DMS153 treated with DMSO at 0.1 percent for 48 hours (cell line): ENCODE results near the gene NUPR1.
A peak's percentile ranks its signal among the peaks of the same experiment; 100 is the strongest.
"Not testable (repeated sequence)": the region's sequence is repeated elsewhere in the genome, so short reads cannot be mapped to it uniquely, and the experiment has no call there.

ENCODE experiments used
- DNase-seq: peaks from one replicate; lab custom pipeline; 2025; ENCODE audit not compliant: unreplicated experiment; lab: John Stamatoyannopoulos, UW

NUPR1 gene, protein sequence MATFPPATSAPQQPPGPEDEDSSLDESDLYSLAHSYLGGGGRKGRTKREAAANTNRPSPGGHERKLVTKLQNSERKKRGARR

DNA sequence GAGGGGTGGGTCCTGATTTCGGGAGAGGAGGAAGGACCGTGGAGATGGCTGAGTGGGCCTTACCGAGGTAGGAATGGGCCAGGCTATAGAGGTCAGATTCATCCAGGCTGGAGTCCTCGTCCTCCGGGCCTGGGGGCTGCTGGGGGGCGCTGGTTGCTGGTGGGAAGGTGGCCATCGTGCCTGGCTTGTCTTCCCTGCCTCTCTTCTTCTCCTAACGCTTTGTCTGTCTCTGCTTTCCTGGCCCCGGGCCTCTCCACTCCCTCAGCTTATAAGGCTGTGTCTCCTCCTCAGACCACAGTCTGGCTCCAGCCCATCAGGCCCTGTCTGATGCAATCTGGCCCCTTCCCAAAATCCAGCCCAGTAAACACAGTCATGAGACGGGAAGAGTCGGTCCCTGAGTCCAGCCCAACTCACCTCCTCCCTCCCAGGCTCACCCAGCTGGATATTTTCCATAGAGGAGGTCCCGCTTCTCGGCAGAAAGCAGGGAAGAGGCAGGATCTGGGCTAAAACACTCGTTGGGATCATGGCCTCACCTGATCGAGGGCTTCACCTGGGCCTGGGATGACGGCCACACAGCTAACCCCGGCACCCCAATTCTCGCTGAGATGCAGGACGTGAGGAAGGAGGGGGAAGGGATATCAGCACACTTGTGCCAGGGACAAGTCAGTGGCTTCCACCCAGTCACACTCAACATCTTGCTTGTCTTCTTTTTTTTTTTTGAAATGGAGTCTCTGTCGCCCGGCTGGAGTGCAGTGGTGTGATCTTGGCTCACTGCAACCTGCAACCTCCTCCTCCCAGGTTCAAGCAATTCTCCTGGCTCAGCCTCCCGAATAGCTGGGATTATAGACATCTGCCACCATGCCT lies at the start of gene NUPR1:
NUPR1 (minus strand) TSS at position 242 of the 864 bp plus-strand sequence; CDS start at position 175, 67 bp downstream.
- peak; percentile 31 for DNase-seq

DNA sequence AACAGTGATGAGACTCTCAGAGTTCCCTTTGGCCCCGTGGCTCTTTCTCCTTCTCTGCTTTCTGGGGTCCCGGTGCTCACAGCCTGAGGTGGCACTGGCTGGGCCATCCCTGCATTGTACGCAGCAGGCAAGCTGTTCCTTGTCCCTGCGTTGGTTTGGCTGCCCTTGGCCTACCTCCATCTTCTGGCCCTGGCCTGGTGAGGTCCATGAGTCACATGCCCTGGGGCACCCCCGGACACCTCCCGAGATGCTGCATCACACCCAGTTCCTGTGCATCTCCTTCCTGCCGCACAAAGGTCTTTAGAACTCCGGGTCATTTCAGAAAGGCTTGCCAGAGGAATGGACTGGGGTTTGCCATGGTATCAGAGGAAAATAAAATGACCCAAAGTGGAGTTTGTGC lies 48.6 kb upstream of the NUPR1 start:
- DNase-seq = no peak

DNA sequence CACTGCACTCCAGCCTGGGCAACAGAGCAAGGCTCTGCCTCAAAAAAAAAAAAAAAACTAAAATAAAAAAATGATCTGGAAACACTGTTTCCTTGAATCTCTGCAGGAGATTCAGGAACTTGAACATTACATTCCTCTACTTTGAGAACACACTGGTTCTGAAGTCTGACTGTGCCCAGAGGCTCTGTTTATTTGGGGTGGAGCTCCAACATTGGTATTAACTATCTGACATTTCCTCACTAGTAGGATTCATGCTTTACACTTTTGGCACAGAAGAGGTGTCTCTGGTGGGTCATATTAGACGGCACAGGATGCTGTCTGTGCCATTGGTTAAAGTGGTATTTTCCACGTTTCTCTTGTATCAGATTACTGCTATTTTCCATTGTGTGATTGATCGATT lies 47.7 kb upstream of the NUPR1 start:
- DNase-seq = no peak

DNA sequence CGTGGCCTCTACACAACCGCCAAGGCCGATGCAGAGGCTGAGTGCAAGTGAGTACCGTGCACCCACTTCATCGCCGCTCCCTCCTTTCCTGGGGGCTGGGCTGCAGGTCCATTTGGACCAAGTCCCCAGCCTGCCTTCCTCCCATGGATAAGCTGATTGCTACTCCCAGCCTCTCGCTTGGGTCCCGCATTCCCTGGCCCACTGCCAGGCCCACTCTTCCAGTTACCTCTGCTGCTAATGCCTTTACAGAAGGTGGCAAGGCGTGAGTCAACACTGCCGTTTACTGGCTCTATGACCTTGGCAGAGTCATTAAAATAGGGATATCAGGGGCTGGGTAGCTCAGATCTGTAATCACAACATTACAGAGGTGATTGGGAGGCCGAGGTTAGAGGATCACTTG lies 46.9 kb upstream of the NUPR1 start:
- no peak for DNase-seq

DNA sequence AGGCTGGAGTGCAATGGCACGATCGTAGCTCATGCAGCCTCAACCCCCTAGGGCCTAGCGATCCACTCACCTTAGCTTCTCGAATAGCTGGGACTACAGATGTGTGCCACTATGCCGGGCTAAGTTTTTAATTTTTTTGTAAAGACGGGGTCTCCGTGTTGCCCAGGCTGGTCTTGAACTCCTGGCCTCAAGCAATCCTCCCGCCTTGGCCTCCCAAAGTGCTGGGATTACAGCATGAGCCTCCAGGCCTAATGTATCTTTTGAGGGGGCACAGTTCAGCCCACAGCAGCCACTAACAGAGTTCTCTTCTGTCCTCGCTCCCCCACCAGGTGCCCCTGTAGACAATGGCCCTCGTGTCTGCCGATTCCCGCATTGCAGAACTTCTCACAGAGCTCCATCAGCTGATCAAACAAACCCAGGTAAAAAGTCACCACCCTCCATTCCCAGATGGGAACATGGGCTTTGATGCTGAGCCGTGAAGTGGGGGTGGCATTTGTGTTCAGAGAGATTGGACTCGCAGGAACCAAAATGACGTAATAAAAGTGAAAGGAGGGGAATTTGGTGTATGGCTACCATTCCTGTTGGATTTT lies 42.0 kb upstream of the NUPR1 start:
- no peak for DNase-seq

DNA sequence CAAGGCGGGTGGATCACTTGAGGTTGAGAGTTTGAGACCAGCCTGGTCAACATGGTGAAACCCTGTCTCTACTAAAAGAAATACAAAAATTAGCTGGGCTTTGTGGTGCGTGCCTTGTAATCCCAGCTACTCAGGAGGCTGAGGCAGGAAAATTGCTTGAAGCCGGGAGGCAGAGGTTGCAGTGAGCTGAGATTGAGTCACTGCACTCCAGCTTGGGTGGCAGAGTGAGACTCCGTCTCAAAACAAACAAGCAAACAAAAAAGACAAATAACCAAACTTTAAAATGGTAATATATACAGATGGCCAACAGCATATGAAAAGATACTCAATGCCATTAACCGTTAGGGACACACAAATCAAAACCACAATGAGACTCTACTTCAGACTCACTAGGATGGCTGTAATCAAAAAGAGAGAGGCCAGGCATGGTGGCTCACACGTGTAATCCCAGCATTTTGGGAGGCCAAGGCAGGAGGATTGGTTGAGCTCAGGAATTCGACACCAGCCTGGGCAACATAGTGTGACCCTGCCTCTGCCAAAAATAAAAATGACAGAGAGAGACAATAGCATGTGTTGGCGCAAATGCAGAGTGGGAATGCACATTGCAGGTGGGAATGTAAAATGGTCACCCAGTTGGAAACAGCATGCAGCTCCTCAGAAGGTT lies 36.8 kb upstream of the NUPR1 start:
- DNase-seq = no peak

DNA sequence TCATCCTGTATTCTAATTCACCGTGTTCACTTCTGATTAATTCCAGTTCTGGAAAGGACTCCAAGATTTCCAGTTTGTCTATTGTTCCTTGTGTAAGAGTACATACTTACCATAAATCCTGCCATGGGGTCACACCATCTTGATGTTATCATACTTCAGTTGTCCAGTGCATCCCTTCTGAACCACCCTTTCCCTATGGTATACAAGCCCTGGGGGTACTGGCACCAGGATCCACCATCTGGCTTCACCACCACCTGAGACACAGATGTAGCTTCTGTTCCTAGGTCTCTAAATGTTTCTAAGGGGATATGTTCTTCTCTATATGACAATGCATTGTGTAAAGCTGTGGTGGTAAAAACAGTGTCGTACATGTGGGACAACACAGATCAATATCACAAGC lies 36.2 kb upstream of the NUPR1 start:
- DNase-seq = no peak

DNA sequence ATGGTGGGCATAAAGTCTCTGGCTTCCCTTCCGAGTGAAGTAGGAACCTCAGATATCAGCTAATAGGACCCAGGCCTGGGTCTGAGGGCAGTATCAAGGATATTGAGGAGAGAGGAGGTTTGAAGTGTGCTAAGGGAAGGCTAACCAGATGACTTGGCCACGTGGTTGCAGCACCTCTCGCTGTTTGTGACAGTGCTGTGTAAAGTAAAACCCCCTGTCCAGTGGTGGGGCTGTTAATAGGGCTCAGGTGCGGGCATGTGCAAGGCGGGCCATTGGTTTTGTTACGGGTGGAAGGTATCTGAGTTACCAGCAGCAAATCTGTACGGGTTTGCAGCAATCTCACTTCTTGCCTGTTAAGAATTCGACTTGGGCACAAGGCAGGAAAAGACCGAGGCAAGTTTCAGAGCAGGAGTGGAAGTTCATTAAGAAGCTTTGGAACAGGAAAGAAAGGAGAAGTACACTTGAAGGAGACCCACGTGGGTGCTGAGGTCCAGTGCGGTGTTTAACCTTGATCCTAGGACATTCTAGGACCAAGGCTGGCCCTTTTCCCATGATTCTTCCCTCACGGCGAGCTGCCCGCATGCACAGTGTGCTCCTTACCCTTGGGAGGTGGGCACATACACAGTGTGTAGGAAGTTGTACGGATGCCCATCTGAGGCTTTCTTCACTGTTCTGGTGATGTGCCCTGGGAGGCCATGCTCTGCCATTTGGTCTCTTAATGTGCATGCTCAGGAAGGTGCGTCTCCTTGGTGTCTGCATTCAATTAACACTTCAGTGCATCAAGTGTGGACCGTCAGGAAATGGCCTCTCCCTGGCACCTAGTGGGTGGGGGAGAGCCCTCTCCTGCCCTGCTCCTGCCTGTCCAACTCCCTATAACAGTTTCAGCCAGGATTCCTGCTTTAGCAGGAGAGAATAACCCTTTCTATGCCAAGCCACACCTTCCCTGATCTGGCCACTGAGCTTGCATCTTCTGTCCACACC lies 35.3 kb upstream of the NUPR1 start:
- no peak for DNase-seq

DNA sequence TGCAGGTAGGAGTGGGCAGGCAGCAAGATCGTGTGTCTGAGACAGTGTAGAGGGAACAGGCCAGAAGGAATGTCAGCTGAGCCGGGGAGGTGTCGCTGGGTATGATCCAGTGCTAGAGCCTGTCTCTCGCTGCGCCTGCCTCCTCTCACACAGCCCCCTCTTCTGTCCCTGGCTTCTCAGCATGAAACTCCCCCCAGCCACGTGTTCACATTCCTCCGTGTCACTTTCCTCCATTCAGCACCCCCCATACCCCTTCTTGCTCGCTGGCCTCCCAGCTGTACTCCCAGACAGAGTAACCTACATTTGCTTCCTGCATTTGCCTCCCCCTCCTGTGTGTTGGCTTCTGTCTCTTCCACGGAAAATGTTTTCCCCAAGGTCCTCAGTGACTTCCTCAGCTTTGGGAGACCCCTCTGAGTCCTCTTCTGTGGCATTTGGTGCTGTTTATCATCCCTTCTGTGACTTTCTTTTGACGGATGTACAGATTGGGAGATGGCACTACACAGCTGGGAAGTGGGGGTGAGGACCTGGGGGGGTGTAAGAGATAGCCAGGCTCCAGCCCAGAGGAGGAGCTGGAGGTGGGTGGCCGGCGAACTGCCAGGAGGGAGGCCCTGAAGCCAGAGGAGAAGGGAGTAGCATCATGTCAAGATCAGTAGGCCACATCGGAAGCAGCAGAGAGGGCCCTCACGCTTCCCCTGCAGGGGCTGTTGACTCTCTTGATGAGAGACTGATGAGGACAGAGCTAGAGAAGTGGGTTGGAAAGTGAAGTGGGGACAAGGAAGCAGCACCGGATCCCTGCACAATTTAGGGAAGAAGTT lies 34.1 kb upstream of the NUPR1 start:
- no peak for DNase-seq

DNA sequence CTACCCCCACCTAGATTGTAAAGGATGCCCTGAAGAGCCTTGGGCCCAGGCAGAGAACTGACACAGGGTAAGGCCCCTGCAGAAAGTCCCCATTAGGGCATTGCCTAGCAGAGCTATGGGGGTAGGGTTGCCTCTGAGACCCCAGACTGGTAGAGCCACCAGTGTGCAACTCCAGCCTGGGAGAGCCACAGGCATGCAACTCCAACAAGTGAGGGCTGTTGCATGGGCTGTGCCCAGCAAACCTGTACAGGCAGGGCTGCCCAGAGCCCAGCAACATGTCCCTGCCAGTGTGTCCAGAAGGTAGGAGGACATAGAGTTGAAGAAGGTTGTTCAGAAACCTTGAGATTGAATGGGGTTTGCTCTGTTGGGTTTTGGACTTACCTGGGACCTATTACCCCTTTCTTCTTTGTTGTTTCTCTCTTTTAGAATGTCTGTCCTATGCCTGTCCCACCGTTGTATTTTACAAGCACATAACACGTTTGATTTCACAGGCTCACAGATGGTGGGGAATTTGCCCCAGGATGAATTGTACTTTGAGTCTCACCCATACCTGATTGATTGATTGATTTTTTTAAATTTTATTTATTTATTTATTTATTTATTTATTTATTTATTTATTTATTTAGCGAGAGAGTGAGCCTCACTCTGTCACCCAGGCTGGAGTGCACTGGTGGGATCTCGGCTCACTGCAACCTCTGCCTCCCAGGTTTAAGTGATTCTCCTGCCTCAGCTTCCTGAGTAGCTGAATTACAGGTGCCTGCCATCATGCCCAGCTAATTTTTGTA lies 31.4 kb upstream of the NUPR1 start:
- DNase-seq = no peak

DNA sequence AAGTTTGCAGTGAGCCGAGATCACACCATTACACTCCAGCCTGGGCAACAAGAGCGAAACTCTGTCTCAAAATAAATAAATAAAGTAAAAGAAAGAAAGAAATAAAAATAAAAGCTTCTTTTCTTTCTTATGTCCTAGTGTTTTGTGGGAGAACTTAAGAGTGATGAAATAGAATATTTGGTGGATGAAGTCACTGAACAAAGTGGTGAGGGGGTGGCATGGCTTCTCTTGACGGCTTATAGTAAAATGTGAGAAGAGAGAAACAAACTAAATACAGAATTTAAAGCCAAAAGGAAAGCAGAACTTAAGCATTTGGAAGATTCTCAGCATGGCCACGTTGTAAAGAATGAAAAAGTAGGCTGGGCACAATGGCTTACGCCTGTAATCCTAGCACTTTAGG lies 30.2 kb upstream of the NUPR1 start:
- no peak for DNase-seq

DNA sequence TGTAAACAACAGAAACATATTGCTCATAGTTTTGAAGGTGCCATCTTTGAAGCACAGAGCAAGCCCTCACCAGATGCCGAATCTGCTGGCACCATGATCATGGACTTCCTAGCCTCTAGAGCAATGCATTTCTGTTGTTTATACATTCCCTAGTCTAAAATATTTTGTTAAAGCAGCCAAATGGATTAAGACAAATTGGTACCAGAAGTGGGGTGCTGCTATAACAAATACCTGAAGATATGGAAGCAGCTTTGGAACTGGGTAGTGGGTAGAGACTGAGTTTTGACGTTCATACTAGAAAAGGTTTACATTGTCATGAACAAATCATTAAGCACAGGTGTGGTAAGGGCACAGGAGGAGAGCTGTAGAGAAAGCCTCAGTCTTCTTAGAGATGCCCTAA lies 28.5 kb upstream of the NUPR1 start:
- no peak for DNase-seq

DNA sequence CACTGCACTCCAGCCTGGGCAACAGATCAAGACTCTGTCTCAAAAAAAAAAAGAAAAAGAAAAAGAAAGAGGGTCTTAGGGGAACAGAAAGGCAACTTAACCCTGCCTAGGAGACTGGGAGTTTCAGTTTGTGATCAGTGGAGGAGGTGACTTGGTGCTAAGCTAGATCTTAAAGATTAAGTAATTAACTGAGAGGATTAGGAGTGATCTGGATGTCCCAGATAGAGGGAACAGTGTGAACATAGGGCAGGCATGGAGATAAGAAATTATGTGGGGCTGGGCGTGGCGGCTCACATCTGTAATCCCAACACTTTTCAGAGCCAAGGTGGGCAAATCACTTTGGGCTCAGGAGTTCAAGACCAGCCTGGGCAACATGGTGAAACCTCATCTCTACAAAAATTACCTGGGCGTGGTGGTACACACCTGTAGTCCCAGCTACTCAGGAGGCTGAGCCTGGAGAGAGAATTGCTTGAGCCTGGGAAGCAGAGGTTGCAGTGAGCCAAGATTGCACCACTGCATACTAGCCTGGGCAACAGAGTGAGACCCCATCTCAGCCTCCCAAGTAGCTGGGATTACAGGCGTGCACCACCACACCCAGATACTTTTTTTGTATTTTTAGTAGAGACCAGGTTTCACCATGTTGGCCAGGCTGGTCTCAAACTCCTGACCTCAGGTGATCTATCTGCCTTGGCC lies 27.6 kb upstream of the NUPR1 start:
- DNase-seq = not testable (repeated sequence)

DNA sequence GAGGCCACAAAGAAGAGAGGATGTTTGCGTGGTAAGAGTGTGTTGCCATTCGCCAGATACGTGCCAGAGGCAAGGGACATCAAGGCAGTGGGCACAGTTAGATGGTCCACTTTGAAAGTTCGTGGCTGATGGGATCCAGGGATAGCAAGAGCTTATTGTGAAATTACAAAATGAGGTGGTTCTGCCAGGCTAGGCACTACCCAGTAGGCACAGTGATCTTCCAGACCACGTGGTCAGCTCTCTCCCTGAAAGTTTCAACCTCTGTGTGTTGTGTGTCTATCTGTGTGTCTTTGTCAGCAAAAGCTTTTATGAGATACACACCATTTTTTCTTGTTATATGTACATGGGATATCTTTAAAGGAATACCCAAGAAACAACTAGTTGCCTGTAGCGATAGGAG lies 24.4 kb upstream of the NUPR1 start:
- no peak for DNase-seq

DNA sequence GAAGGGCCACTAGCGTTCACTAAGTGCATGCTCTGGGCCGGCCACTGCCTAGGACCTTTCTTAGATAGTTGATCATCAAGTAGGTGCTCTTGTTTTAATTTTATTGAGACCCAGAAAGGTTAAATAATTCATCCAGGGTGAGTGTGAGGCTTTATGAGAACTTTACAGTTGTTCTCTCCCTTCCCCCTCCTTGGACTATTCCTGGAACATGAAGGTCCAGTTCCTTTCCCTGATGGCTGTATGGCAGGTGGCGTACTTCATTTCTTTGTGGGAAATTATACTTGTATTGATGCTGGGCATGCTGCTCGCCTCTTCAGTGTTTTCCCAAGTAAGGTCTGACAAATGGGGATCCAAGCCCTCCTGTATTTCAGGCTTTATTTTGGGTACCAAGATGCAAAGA lies 23.4 kb upstream of the NUPR1 start:
- no peak for DNase-seq

DNA sequence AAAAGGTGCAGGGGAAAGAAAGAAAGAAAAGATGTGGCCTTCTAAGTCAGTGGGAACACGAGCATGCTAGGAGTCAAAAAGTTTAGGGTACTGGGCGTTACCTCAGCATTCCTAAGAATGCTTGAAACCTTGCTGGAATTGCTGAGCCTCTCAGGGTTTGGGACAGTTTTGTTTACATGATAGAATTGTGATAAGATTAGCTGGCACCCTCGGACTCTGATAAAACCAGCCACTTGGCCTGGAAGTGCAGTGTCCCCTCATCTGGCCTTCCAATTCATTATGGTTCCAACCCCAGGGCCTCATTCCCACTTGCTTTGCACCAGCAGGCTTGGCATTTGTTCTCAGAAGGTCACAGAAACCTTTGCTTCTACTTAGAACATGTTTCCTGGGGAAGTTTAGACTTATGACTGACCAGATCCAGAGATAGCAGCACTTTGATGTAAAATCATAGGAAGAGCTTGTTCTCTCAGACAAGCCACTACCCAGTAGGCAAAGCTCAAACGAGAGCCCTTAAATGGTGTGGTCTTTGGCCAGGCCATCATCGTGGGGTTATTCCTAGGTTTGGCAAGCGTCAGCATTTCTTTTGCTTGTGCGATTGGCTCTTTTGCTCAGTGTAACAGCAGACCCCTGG lies 22.9 kb upstream of the NUPR1 start:
- no peak for DNase-seq

DNA sequence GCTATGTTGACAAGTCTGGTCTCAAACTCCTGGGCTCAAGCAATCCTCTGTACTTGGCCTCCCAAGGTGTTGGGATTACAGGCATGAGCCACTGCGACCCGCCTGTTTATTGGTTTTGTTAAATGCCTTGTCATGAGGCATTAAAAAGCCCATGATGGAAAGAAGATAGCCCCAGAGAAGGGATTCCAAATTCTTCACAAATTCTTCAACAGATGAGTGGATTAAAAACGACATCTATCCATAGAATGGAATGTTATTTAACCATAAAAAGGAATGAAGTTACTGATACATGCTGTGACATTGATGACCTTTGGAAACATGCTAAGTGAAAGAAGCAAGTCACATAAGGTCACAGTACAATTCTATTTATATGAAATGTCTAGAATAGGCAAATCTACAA lies 19.7 kb upstream of the NUPR1 start:
- DNase-seq = no peak

DNA sequence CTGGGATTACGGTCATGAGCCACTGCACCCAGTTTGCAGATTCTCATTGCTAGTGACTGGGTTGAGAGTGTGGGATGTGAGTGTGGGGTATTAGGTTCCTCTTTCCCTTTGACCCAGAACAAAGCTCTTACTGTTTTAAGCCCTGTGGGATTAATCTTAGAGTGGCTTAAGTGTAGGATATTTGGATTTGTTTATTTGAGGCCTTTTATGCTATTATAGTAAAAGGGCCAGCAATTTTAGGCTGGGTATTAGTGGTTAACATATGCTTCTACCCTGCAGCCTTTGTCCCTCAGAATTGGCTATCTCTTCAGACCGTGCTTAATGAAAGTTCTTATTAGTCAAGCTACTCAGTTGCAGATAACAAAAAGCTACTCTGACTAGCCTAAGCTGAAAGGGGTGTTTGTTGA lies 18.1 kb upstream of the NUPR1 start:
- no peak for DNase-seq
